CD14-positive monocyte (primary cell): ENCODE measurements around the gene TMEM141. TPM values are rescaled to one million over a fixed set of nuclear protein-coding genes. Genes with fewer than 3 reads are reported as not detected.
A peak's percentile ranks its signal among the peaks of the same experiment; 100 is the strongest.
"Not testable (repeated sequence)": the region's sequence is repeated elsewhere in the genome, so short reads cannot be mapped to it uniquely, and the experiment has no call there.

Experiments used
- DNase-seq, 3 donors: peaks; one replicate each; pipeline ENCODE4 v3.0.0-alpha.2; 2011 to 2022
- H2AFZ ChIP-seq: 2 replicates; pipeline ENCODE4 v1.6.0; 2012; ENCODE audit warnings: mild to moderate bottlenecking, low read depth, low read length, inconsistent platforms; ENCODE audit not compliant: insufficient read depth, poor library complexity, severe bottlenecking
- H3K27ac ChIP-seq, 2 donors: 1 replicate in 1 of 2; 2 replicates in 1 of 2; pipeline ENCODE4 v1.5.1; 2012 to 2013; ENCODE audit warnings: low read length in 2 of 2, control low read depth in 1 of 2, inconsistent platforms in 1 of 2, low read depth in 1 of 2, mild to moderate bottlenecking in 1 of 2
- H3K27me3 ChIP-seq, 2 donors: one replicate each; pipeline versions ENCODE4 v1.6.0 to v1.6.1; 2011 to 2013; ENCODE audit warnings: low read length in 2 of 2; ENCODE audit not compliant: control insufficient read depth in 2 of 2, insufficient read depth in 2 of 2
- H3K36me3 ChIP-seq, 2 donors: replicated peaks in 1 of 2; 1 replicate in 1 of 2; 2 replicates in 1 of 2; pipeline versions ENCODE4 v1.5.1 to v1.6.1; 2012 to 2013; ENCODE audit warnings: low read length in 2 of 2, control low read depth in 1 of 2, inconsistent platforms in 1 of 2, mild to moderate bottlenecking in 1 of 2; ENCODE audit not compliant: insufficient read depth in 2 of 2, control insufficient read depth in 1 of 2
- H3K4me1 ChIP-seq, 2 donors: 1 replicate in 1 of 2; 2 replicates in 1 of 2; pipeline versions ENCODE4 v1.5.1 to v1.6.1; 2012 to 2013; ENCODE audit warnings: low read length in 2 of 2, control low read depth in 1 of 2, inconsistent platforms in 1 of 2, mild to moderate bottlenecking in 1 of 2, moderate library complexity in 1 of 2; ENCODE audit not compliant: insufficient read depth in 2 of 2, control insufficient read depth in 1 of 2
- H3K4me2 ChIP-seq: replicated peaks from 2 replicates; pipeline ENCODE3; 2012; ENCODE audit warnings: low read length, moderate library complexity, mild to moderate bottlenecking; ENCODE audit not compliant: poor library complexity, severe bottlenecking; ENCODE audit errors: extremely low read depth
- H3K4me3 ChIP-seq, 3 experiments: fragments of 200-600 bp in 1 of 3; sonication (generic) in 1 of 3; replicated peaks in 1 of 3; 1 replicate in 2 of 3; 2 replicates in 1 of 3; pipeline ENCODE4 v1.5.1; 2011 to 2013; ENCODE audit warnings: low read length in 3 of 3, mild to moderate bottlenecking in 3 of 3, control low read depth in 2 of 3, low read depth in 2 of 3, inconsistent platforms in 1 of 3, moderate library complexity in 1 of 3
- H3K79me2 ChIP-seq: 2 replicates; pipeline ENCODE4 v1.6.0; 2012; ENCODE audit warnings: mild to moderate bottlenecking, control low read depth, inconsistent platforms, low read length, moderate library complexity; ENCODE audit not compliant: insufficient read depth
- H3K9ac ChIP-seq: 2 replicates; pipeline ENCODE4 v1.6.0; 2017; ENCODE audit warnings: low read length, mild to moderate bottlenecking; ENCODE audit not compliant: insufficient read depth, poor library complexity, severe bottlenecking
- H3K9me3 ChIP-seq, 2 donors: replicated peaks in 1 of 2; 1 replicate in 1 of 2; 2 replicates in 1 of 2; pipeline versions ENCODE4 v1.5.1 to v1.6.1; 2012 to 2013; ENCODE audit warnings: low read length in 2 of 2, control low read depth in 1 of 2; ENCODE audit not compliant: control insufficient read depth in 1 of 2, insufficient read depth in 1 of 2
- H4K20me1 ChIP-seq: 2 replicates; pipeline ENCODE4 v1.6.0; 2012; ENCODE audit warnings: mild to moderate bottlenecking, low read length, control low read depth, moderate library complexity; ENCODE audit not compliant: insufficient read depth
- H3K27ac Mint-ChIP-seq, 7 donors: one replicate each; pipeline ENCODE4 v1.8.0; 2020; ENCODE audit warnings: mild to moderate bottlenecking in 7 of 7, mixed read lengths in 7 of 7, moderate library complexity in 6 of 7, inconsistent platforms in 2 of 7
- H3K27me3 Mint-ChIP-seq, 3 donors: one replicate each; pipeline ENCODE4 v1.8.0; 2021 to 2022; ENCODE audit warnings: low read depth in 3 of 3, mild to moderate bottlenecking in 3 of 3, mixed read lengths in 3 of 3, moderate library complexity in 3 of 3, inconsistent platforms in 1 of 3
- H3K36me3 Mint-ChIP-seq, 2 donors: one replicate each; pipeline ENCODE4 v1.8.0; 2020; ENCODE audit warnings: mixed read lengths in 2 of 2, inconsistent platforms in 1 of 2, mild to moderate bottlenecking in 1 of 2
- H3K4me1 Mint-ChIP-seq: one replicate; pipeline ENCODE4 v1.8.0; 2020; ENCODE audit warnings: mild to moderate bottlenecking, mixed read lengths
- H3K4me3 Mint-ChIP-seq, 2 donors: one replicate each; pipeline ENCODE4 v1.8.0; 2020; ENCODE audit warnings: mild to moderate bottlenecking in 2 of 2, mixed read lengths in 2 of 2, moderate library complexity in 1 of 2
- H3K9me3 Mint-ChIP-seq, 7 donors: one replicate each; pipeline ENCODE4 v1.8.0; 2020 to 2022; ENCODE audit warnings: mixed read lengths in 7 of 7, mild to moderate bottlenecking in 6 of 7, moderate library complexity in 6 of 7, inconsistent platforms in 2 of 7
- WGBS: methylation state at CpG from one replicate; pipeline ENCODE4 v1.1.5; 2013; ENCODE audit warnings: missing lambda C conversion rate; ENCODE audit not compliant: insufficient coverage; 5-methylcytosine and 5-hydroxymethylcytosine counted together
- intact Hi-C, 2 donors: fragments of 100-400 bp; cut with micrococcal nuclease; formaldehyde crosslinking; loops; one replicate each; pipeline versions ENCODE4 v1.15.0 to v1.15.1; 2023
- polyA plus RNA-seq, 3 donors: library from polyadenylated mRNA; depleted of rRNA in 1 of 3; unstranded in 2 of 3; stranded (reverse) in 1 of 3; fragments of 300-500 nt in 2 of 3; fragments of >200 nt in 1 of 3; fragmentation: Illumina TruSeq in 2 of 3; gene quantifications; 1 replicate in 2 of 3; 2 replicates in 1 of 3; pipeline ENCODE4 v1.2.3, GENCODE V29; 2012 to 2021
- TF ChIP-seq, protein P1 (sequence below): fragments of 200-600 bp; IDR thresholded peaks from one replicate; pipeline ENCODE4 v1.8.0; 2022; ENCODE audit warnings: antibody characterized with exemption, mild to moderate bottlenecking

The TMEM141 gene
- polyA plus RNA-seq, 3 donors = 33.1 to 47.2 (median 39.2) TPM

DNA sequence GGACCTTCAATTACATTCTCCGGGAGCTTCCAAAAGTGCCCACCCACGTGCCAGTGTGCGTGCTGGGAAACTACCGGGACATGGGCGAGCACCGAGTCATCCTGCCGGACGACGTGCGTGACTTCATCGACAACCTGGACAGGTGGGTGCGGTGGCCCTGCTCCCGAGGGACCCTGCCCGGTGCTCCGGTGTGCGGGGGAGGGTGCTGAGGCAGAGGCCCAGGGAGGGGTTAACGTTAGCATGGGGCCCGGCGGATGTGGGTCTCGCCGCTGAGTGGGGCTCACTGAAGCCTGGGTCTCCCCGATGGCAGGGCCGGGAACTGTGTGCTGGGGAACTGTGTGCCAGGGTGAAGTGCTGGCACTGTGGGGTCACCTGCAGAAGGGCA, 40.6 kb downstream of the TMEM141 start:
- Histone ChIP-seq H3K4me3 (no peak overlapping the region), H3K27me3 (no peaks in the 10 kb centered on the region), H3K27ac (no peak overlapping the region), H3K4me2 (no peak overlapping the region), H3K79me2 (no peaks in the 10 kb centered on the region), H3K9me3 (no peaks in the 10 kb centered on the region), H2AFZ (no peak overlapping the region), H4K20me1 (no peaks in the 10 kb centered on the region), H3K4me1 (no peaks in the 10 kb centered on the region), H3K36me3 (peaks cover 70 to 85% of the 10 kb centered on the region in 2 donors), H3K9ac (no peak overlapping the region)
- H3K4me3 Mint-ChIP-seq = no peak overlapping the region
- no peaks in the 10 kb centered on the region for H3K4me1 Mint-ChIP-seq
- H3K27me3 Mint-ChIP-seq = peaks cover 0 to 2% (median 0%) of the 10 kb centered on the region in 3 donors
- intact Hi-C loops = no loop called here
- DNase-seq = no peak
- no peak overlapping the region for H3K27ac Mint-ChIP-seq
- H3K36me3 Mint-ChIP-seq = peaks cover 40 to 83% of the 10 kb centered on the region in 2 donors
- TF ChIP-seq, protein P1, sequence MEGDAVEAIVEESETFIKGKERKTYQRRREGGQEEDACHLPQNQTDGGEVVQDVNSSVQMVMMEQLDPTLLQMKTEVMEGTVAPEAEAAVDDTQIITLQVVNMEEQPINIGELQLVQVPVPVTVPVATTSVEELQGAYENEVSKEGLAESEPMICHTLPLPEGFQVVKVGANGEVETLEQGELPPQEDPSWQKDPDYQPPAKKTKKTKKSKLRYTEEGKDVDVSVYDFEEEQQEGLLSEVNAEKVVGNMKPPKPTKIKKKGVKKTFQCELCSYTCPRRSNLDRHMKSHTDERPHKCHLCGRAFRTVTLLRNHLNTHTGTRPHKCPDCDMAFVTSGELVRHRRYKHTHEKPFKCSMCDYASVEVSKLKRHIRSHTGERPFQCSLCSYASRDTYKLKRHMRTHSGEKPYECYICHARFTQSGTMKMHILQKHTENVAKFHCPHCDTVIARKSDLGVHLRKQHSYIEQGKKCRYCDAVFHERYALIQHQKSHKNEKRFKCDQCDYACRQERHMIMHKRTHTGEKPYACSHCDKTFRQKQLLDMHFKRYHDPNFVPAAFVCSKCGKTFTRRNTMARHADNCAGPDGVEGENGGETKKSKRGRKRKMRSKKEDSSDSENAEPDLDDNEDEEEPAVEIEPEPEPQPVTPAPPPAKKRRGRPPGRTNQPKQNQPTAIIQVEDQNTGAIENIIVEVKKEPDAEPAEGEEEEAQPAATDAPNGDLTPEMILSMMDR = no peak
- H3K9me3 Mint-ChIP-seq = peaks cover 0 to under 1% (median 0%) of the 10 kb centered on the region in 7 donors
- WGBS = 98% methylated on average over 23 of the region's 23 CpGs

DNA sequence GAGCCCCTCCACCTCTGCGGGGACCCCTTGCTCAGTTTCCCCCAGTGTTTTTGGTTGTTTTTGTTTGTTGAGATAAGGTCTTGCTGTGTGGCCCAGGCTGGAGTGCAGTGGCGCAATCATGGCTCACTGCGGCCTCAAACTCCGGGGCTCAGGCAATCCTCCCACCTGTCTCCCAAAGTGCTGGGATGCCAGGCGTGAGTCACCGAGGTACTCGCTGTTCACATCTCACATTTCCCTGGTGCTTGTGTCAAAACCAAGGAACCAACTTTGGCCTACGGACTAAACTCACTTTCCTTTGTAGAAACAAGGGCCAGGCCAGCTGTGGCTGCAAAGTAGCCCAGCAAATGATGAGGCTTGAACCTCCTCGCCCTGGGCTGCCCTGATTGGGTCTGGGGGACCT, 41.4 kb downstream of the TMEM141 start:
- peaks cover 0 to 1% (median 0%) of the 10 kb centered on the region in 7 donors for H3K9me3 Mint-ChIP-seq
- WGBS = 98% methylated on average over 8 of the region's 9 CpGs

DNA sequence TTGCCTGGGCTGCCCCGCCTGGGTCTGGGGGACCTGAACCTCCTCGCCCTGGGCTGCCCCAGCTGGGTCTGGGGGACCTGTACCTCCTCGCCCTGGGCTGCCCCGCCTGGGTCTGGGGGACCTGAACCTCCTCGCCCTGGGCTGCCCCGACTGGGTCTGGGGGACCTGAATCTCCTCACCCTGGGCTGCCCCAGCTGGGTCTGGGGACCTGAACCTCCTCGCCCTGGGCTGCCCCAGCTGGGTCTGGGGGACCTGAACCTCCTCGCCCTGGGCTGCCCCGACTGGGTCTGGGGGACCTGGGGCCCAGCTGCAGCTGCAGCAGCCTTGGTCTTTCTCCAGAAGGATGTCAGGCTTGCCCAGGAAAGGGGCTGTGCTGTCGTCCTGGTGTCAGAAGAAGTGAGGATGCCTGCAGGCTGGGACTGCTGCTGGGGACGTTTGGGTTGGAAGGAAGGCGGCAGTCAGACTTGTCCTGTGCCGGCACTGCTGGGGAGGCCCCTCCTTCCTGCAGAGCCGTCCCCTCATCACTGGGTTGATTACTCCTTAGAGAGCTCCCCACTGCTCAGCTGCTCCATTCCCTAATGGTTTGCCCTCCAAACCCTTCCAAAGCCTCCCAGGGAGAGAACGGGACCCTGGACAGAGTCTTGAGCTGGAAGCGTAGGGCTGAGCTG, 42.4 kb downstream of the TMEM141 start:
- intact Hi-C loops, DNase-seq, H3K9ac ChIP-seq, H3K4me2 ChIP-seq, H2AFZ ChIP-seq, H3K9me3 Mint-ChIP-seq, H3K27me3 Mint-ChIP-seq, H3K27me3 ChIP-seq, H4K20me1 ChIP-seq, H3K79me2 ChIP-seq, H3K4me3 Mint-ChIP-seq, H3K9me3 ChIP-seq, H3K4me1 ChIP-seq, H3K4me1 Mint-ChIP-seq, H3K4me3 ChIP-seq, H3K27ac Mint-ChIP-seq, H3K27ac ChIP-seq: not testable (repeated sequence)
- WGBS = 93% methylated on average over 10 of the region's 16 CpGs
- peaks cover 56 to 71% of the 10 kb centered on the region in 2 donors for H3K36me3 ChIP-seq
- peaks cover 42 to 80% of the 10 kb centered on the region in 2 donors for H3K36me3 Mint-ChIP-seq

More for the DNA sequence above, 41.4 kb downstream of the TMEM141 start:
- no peak overlapping the region for H3K27ac ChIP-seq
- H3K36me3 ChIP-seq = peaks cover 64 to 76% of the 10 kb centered on the region in 2 donors
- no peak overlapping the region for H3K4me3 ChIP-seq
- intact Hi-C loops = no loop called here
- H3K36me3 Mint-ChIP-seq = peaks cover 39 to 81% of the 10 kb centered on the region in 2 donors
- TF ChIP-seq, protein P1 = no peak
- H3K27me3 Mint-ChIP-seq = peaks cover 0 to 2% (median 0%) of the 10 kb centered on the region in 3 donors
- no peak for DNase-seq
- H3K4me3 Mint-ChIP-seq = no peak overlapping the region
- H3K9ac ChIP-seq = no peak overlapping the region
- H2AFZ ChIP-seq = no peak overlapping the region
- H4K20me1 ChIP-seq = no peaks in the 10 kb centered on the region
- no peaks in the 10 kb centered on the region for H3K4me1 Mint-ChIP-seq
- no peaks in the 10 kb centered on the region for H3K4me1 ChIP-seq
- H3K27ac Mint-ChIP-seq = peak overlapping the region in 1 of 7 donors; percentile 25
- H3K4me2 ChIP-seq = no peak overlapping the region
- H3K79me2 ChIP-seq = no peaks in the 10 kb centered on the region
- no peaks in the 10 kb centered on the region for H3K27me3 ChIP-seq
- H3K9me3 ChIP-seq = no peaks in the 10 kb centered on the region
